Activated gamma-delta T cell treated with Interleukin-2 at 50 U/mL for 16 hours (primary cell): ENCODE data around the gene TRIM28.
"Not testable (repeated sequence)": the region's sequence is repeated elsewhere in the genome, so short reads cannot be mapped to it uniquely, and the experiment has no call there.

Experiments
- DNase-seq: peaks from one replicate; pipeline ENCODE4 v3.0.0-alpha.2; 2020

Gene TRIM28

GRCh38 chr19:58543826-58544590 lies at the start of gene TRIM28:
TRIM28 (plus strand) TSS chr19:58544064; CDS start chr19:58544758, 694 bp downstream.
- peak; percentile 100 for DNase-seq

GRCh38 chr19:58497634-58498170 lies 46.2 kb upstream of the TRIM28 start:
- DNase-seq = no peak

- no peak for DNase-seq
Measured at GRCh38 chr19:58498316-58499020, 45.4 kb upstream of the TRIM28 start.

- peak; percentile 93 for DNase-seq
Measured at GRCh38 chr19:58499021-58499927, 44.6 kb upstream of the TRIM28 start.

- DNase-seq = no peak
Measured at GRCh38 chr19:58500242-58500641, 43.6 kb upstream of the TRIM28 start.

GRCh38 chr19:58507602-58508223 lies 36.2 kb upstream of the TRIM28 start:
- not testable (repeated sequence) for DNase-seq

- DNase-seq = no peak
Measured at GRCh38 chr19:58509731-58510083, 34.2 kb upstream of the TRIM28 start.

GRCh38 chr19:58510084-58510862 lies 33.6 kb upstream of the TRIM28 start:
- DNase-seq = no peak

GRCh38 chr19:58511353-58512208 lies 32.3 kb upstream of the TRIM28 start, which contains the start of gene SLC27A5:
SLC27A5 (minus strand) TSS chr19:58511992; CDS start chr19:58511955, 37 bp downstream.
- no peak for DNase-seq

- DNase-seq = no peak
Measured at GRCh38 chr19:58513213-58513693, 30.6 kb upstream of the TRIM28 start.

GRCh38 chr19:58513694-58514563 lies 29.9 kb upstream of the TRIM28 start:
- DNase-seq = peak; percentile 91

- DNase-seq = no peak
Measured at GRCh38 chr19:58514564-58515022, 29.3 kb upstream of the TRIM28 start.

- no peak for DNase-seq
Measured at GRCh38 chr19:58515259-58515658, 28.6 kb upstream of the TRIM28 start.

GRCh38 chr19:58516246-58516836 lies 27.5 kb upstream of the TRIM28 start:
- no peak for DNase-seq

- no peak for DNase-seq
Measured at GRCh38 chr19:58516964-58517833, 26.7 kb upstream of the TRIM28 start.

- DNase-seq = no peak
Measured at GRCh38 chr19:58518256-58519086, 25.4 kb upstream of the TRIM28 start.

GRCh38 chr19:58519087-58519354 lies 24.8 kb upstream of the TRIM28 start:
- peak; percentile 44 for DNase-seq
